Stimulated activated naive CD4-positive, alpha-beta T cell treated with Interleukin-2 at 50 U/mL for 16 hours (primary cell): ENCODE measurements around the gene NUDT22.

ENCODE experiments used
- DNase-seq: peaks from one replicate; lab custom pipeline; 2025; lab: John Stamatoyannopoulos, UW

NUDT22 gene

GRCh38 chr11:64275031-64275800, 49.1 kb downstream of the NUDT22 start:
- DNase-seq = no peak

GRCh38 chr11:64275841-64276240, 49.8 kb downstream of the NUDT22 start:
- DNase-seq = no peak

- DNase-seq = no peak
Measured at GRCh38 chr11:64276653-64277431, 50.8 kb downstream of the NUDT22 start.

GRCh38 chr11:64278576-64279190, 52.6 kb downstream of the NUDT22 start:
- no peak for DNase-seq
